ENCODE data around the gene UBXN11. TPM values are rescaled to one million over a fixed set of nuclear protein-coding genes. Genes with fewer than 3 reads are reported as not detected.

Gene UBXN11
- total and polyA plus RNA-seq, 2 donors, result 12.7 to 42.7 TPM

DNA sequence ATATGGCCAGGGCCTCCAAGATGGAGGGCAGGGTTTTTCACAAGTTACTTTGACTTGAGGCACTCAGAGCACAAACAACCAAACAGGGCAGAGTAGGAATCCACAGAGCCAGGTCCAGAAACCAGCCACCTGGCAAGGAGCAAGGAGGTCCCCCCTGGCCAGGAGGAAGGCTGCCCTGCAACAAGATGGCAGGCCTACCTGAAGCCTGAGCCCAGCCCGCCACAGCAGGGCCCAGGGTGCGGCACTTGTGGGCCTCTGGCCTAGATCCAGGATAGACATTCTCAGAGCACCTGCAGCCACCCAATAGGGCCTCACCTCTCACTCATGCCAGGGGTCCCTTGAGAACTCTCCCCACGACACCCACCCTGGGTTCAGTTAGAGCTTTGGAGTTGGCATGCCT is 15.0 kb downstream of the UBXN11 start:
- Histone ChIP-seq H3K4me3 (ENCODE audit: low read length in 2 of 2) (no peak overlapping the region), H3K4me1 (ENCODE audit: control insufficient read depth in 2 of 2, insufficient read depth in 2 of 2, low read length in 2 of 2) (peaks cover 56 to 66% of the 10 kb centered on the region in 2 donors), H3K9me3 (ENCODE audit: control insufficient read depth in 2 of 2, insufficient read depth in 1 of 2, low read length in 1 of 2) (peaks cover 0 to 18% of the 10 kb centered on the region in 2 donors), H3K36me3 (ENCODE audit: control insufficient read depth in 2 of 2, insufficient read depth in 2 of 2, low read length in 1 of 2) (peaks cover 5 to 27% of the 10 kb centered on the region in 2 donors), H3K27ac (ENCODE audit: low read depth in 1 of 2, low read length in 1 of 2) (peak overlapping the region; percentile 99), H3K27me3 (ENCODE audit: control insufficient read depth in 2 of 2, insufficient read depth in 1 of 2, low read length in 1 of 2) (no peaks in the 10 kb centered on the region)
- DNase-seq (ENCODE audit: low read depth in 6 of 9, low spot score in 9 of 9), result no peak
- 88% methylated on average over 3 of the region's 3 CpGs for WGBS

DNA sequence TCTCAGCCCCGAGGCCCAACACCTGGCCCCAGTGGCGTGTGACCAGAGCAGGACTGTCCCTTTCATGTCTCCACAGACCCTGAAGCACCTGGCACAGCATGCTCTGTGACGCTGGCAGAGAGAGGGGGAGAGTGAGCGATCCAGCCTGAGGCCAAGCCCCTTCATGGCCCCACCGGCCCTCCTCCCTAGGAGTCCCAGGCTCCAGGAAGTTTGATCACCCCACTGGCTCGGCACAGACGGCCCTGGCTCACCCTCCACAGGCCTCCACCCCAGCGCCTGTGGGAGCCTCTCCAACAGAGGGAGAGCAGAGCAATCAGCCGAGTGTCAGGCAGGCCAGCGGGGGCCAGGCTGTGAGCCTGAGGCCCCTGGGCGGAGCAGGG is 15.6 kb downstream of the UBXN11 start:
- peak overlapping the region; percentile 99 for H3K27ac ChIP-seq (ENCODE audit: low read depth in 1 of 2, low read length in 1 of 2)
- peak in 1 of 9 donors; percentile 44 for DNase-seq (ENCODE audit: low read depth in 6 of 9, low spot score in 9 of 9)
- 78% methylated on average over 11 of the region's 11 CpGs for WGBS
- H3K4me3 ChIP-seq (ENCODE audit: low read length in 2 of 2), result no peak overlapping the region
- H3K4me1 ChIP-seq (ENCODE audit: control insufficient read depth in 2 of 2, insufficient read depth in 2 of 2, low read length in 2 of 2), result peaks cover 60 to 71% of the 10 kb centered on the region in 2 donors
- H3K9me3 ChIP-seq (ENCODE audit: control insufficient read depth in 2 of 2, insufficient read depth in 1 of 2, low read length in 1 of 2), result peaks cover 0 to 18% of the 10 kb centered on the region in 2 donors
- H3K36me3 ChIP-seq (ENCODE audit: control insufficient read depth in 2 of 2, insufficient read depth in 2 of 2, low read length in 1 of 2), result peaks cover 5 to 22% of the 10 kb centered on the region in 2 donors
- H3K27me3 ChIP-seq (ENCODE audit: control insufficient read depth in 2 of 2, insufficient read depth in 1 of 2, low read length in 1 of 2), result no peaks in the 10 kb centered on the region

DNA sequence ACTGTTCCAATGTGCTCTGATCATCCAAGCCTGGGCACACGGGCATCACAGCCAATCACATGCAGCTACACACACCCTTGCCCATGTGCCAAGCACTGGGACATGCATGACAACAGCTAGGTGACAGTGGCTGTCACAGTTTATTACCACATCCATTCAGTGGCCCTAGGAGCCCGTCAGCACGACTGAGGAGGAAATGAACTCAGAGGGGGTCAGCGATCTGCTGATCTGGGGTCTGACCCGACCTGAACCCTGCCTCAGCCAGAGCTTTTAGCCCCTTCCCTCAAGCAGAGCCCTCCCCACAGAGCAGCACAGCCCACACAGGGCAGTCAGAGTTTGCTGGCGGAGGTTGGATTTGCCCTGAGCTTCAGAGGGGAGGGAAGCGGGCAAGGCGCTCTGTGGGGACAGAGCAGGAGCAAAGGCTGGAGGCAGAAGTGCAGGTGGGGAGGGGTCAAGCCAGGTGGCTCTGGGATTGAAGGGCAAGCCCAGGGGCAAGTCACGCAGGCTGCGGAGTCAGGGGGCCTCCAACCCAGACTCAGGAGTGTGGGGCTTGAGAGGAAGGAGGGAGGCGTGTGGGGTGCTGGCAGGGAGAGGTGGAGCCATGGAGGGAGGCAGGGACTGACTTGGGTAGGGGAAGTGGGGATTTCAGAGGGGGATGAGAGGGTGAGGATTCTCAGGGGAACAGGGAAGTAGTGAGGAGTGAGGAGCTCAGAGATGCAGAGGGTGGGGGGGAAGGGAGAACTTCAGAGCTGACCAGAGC is 16.1 kb downstream of the UBXN11 start:
- Histone ChIP-seq H3K36me3 (ENCODE audit: control insufficient read depth in 2 of 2, insufficient read depth in 2 of 2, low read length in 1 of 2) (peaks cover 5 to 18% of the 10 kb centered on the region in 2 donors), H3K27ac (ENCODE audit: low read depth in 1 of 2, low read length in 1 of 2) (peak overlapping the region; percentile 99), H3K4me1 (ENCODE audit: control insufficient read depth in 2 of 2, insufficient read depth in 2 of 2, low read length in 2 of 2) (peaks cover 66 to 77% of the 10 kb centered on the region in 2 donors), H3K4me3 (ENCODE audit: low read length in 2 of 2) (no peak overlapping the region), H3K9me3 (ENCODE audit: control insufficient read depth in 2 of 2, insufficient read depth in 1 of 2, low read length in 1 of 2) (peaks cover 0 to 18% of the 10 kb centered on the region in 2 donors), H3K27me3 (ENCODE audit: control insufficient read depth in 2 of 2, insufficient read depth in 1 of 2, low read length in 1 of 2) (no peaks in the 10 kb centered on the region)
- peak in 1 of 9 donors; percentile 64 for DNase-seq (ENCODE audit: low read depth in 6 of 9, low spot score in 9 of 9)
- WGBS, result 58% methylated on average over 11 of the region's 11 CpGs

DNA sequence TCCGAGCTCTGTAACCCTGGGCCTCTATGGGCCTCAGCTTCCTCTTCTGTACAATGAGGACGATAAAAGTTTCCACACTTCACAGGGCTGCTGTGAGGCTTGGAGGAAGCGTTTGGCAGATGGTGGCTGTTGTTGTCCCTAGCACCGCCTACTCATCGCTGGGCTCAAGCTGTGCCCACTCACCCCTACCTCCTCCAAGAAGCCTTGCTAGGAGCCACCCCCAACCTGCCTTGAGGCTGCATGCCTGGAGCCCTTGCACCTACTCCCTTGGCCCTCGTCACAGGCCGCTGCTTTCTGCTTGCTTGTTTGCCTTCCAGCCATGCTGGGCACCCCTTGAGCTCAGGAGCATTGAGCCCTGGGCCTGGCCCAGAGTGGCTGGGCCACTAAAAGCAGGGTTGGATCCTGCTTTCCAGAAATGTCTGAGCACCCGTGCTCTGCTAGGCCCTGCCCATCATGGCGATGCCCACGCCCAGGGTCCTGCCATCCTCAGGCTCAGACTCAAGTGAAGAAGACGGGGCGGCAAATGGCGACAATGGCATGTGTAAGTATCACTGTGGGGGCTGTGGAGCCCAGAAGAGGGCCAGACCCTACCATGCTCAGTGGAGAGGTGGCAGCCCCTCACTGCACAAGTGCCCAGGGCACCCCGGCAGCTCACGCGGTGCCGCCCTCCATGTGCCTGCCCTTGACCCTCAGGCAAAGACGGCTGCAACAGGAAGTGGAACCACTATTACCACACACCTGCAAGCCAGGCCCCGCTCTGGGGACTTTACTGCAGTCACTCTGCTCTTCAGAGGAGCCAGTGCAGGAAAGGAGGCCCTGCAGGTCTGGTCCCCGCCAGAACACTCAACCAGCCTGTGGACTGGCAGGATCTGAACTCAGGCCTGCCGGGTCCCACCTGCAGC is 17.0 kb downstream of the UBXN11 start:
- 33% methylated on average over 21 of the region's 21 CpGs for WGBS
- Histone ChIP-seq H3K27me3 (ENCODE audit: control insufficient read depth in 2 of 2, insufficient read depth in 1 of 2, low read length in 1 of 2) (no peaks in the 10 kb centered on the region), H3K4me3 (ENCODE audit: low read length in 2 of 2) (no peak overlapping the region), H3K36me3 (ENCODE audit: control insufficient read depth in 2 of 2, insufficient read depth in 2 of 2, low read length in 1 of 2) (peaks cover 5 to 19% of the 10 kb centered on the region in 2 donors), H3K9me3 (ENCODE audit: control insufficient read depth in 2 of 2, insufficient read depth in 1 of 2, low read length in 1 of 2) (peaks cover 0 to 18% of the 10 kb centered on the region in 2 donors), H3K27ac (ENCODE audit: low read depth in 1 of 2, low read length in 1 of 2) (peak overlapping the region; percentile 99), H3K4me1 (ENCODE audit: control insufficient read depth in 2 of 2, insufficient read depth in 2 of 2, low read length in 2 of 2) (peaks cover 74 to 86% of the 10 kb centered on the region in 2 donors)
- DNase-seq (ENCODE audit: low read depth in 6 of 9, low spot score in 9 of 9), result peak in 5 of 9 donors; percentile 63 to 89 (median 71)

DNA sequence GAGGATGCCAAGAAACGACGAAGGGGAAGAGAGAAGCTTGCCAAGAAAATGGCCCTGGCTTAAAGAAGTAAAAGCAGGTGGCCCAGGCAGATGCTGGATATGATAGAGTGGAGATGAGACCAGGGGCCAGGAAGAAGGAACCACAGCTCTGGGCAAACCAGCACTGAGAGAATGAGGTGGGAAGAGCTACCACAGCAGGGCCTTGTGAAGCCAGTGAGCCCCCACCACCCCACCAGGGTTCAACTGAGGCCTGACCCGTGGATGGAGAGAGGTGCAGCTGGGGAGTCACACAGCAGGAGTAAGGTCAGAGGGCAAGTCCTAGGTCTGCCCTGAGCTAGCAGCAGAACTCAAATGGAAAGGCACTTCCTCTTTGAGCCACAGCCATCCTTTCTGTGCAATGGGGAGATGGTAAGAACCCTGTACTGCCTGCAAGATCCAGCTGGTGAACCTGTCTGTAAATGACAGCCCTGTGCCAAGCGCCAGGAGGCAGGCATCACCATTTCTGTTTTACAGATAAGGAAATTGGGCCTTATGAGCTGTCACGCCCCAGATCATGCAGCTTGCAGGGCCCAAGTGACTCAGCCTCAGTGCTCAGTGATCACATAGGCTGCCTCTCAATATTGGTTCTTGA is 18.0 kb downstream of the UBXN11 start:
- no peaks in the 10 kb centered on the region for H3K27me3 ChIP-seq (ENCODE audit: control insufficient read depth in 2 of 2, insufficient read depth in 1 of 2, low read length in 1 of 2)
- H3K4me3 ChIP-seq (ENCODE audit: low read length in 2 of 2), result no peak overlapping the region
- peaks cover 83 to 95% of the 10 kb centered on the region in 2 donors for H3K4me1 ChIP-seq (ENCODE audit: control insufficient read depth in 2 of 2, insufficient read depth in 2 of 2, low read length in 2 of 2)
- 14% methylated on average over 5 of the region's 5 CpGs for WGBS
- peak overlapping the region; percentile 99 for H3K27ac ChIP-seq (ENCODE audit: low read depth in 1 of 2, low read length in 1 of 2)
- DNase-seq (ENCODE audit: low read depth in 6 of 9, low spot score in 9 of 9), result peak in 3 of 9 donors; percentile 54 to 76 (median 58)
- H3K9me3 ChIP-seq (ENCODE audit: control insufficient read depth in 2 of 2, insufficient read depth in 1 of 2, low read length in 1 of 2), result peaks cover 0 to 18% of the 10 kb centered on the region in 2 donors
- H3K36me3 ChIP-seq (ENCODE audit: control insufficient read depth in 2 of 2, insufficient read depth in 2 of 2, low read length in 1 of 2), result peaks cover 3 to 24% of the 10 kb centered on the region in 2 donors

DNA sequence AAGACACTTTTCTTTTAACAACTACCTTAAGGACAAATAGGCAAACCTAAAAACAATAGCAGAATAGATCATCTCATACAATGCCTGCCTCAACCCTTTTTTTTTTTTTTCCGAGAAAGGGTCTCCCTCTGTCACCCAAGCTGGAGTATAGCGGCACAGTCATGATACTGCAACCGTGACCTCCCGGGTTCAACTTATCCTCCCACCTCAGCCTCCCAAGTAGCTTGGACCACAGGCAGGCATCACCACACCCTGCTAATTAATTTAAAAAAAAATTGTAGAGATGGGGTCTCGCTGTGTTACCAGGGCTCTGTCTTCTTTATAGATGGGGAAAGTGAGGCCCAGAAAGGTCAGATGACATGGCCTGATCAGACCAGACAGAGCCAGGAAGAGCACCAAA is 18.6 kb downstream of the UBXN11 start:
- peaks cover 0 to 18% of the 10 kb centered on the region in 2 donors for H3K9me3 ChIP-seq (ENCODE audit: control insufficient read depth in 2 of 2, insufficient read depth in 1 of 2, low read length in 1 of 2)
- H3K36me3 ChIP-seq (ENCODE audit: control insufficient read depth in 2 of 2, insufficient read depth in 2 of 2, low read length in 1 of 2), result peaks cover 5 to 23% of the 10 kb centered on the region in 2 donors
- DNase-seq (ENCODE audit: low read depth in 6 of 9, low spot score in 9 of 9), result no peak
- no peaks in the 10 kb centered on the region for H3K27me3 ChIP-seq (ENCODE audit: control insufficient read depth in 2 of 2, insufficient read depth in 1 of 2, low read length in 1 of 2)
- peaks cover 83 to 97% of the 10 kb centered on the region in 2 donors for H3K4me1 ChIP-seq (ENCODE audit: control insufficient read depth in 2 of 2, insufficient read depth in 2 of 2, low read length in 2 of 2)
- peak overlapping the region in 1 of 2 donors; percentile 4 for H3K4me3 ChIP-seq (ENCODE audit: low read length in 2 of 2)
- WGBS, result 28% methylated on average over 5 of the region's 5 CpGs
- peak overlapping the region; percentile 99 for H3K27ac ChIP-seq (ENCODE audit: low read depth in 1 of 2, low read length in 1 of 2)

DNA sequence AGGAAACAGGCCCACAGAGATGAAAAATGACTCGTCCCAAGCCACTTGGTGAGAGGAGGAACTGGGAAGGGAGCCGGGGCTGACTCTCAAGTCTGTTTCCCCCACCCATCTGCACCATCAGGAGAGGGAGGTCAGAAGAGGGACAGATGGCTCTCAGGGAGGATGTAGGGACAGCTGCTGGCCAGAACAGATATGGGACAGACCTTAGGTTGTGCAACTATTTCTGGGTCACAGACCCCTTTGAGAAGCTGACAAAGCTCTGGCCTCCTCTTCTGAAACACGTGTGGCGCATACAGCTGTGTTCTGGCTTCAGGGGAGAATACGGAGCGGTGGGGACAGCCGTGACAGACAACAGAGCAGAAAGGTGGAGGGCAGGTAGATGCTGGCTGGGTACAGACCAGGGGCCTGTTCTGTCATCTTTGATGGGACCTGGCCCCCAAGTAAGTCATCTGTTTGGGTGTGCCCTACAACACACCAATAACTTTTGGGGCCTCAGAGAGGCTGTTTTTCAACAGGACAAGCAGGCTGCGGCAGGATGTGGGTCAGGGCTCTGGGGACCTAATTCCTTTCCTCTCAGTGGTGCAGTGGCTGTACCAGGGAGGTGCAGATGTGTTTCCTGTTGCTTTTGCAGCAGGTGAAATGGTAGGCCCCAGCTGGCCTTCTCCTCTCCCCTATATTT is 19.3 kb downstream of the UBXN11 start:
- peaks cover 82 to 98% of the 10 kb centered on the region in 2 donors for H3K4me1 ChIP-seq (ENCODE audit: control insufficient read depth in 2 of 2, insufficient read depth in 2 of 2, low read length in 2 of 2)
- no peaks in the 10 kb centered on the region for H3K27me3 ChIP-seq (ENCODE audit: control insufficient read depth in 2 of 2, insufficient read depth in 1 of 2, low read length in 1 of 2)
- peak overlapping the region; percentile 4 to 30 for H3K4me3 ChIP-seq (ENCODE audit: low read length in 2 of 2)
- peak overlapping the region; percentile 99 for H3K27ac ChIP-seq (ENCODE audit: low read depth in 1 of 2, low read length in 1 of 2)
- 10% methylated on average over 8 of the region's 8 CpGs for WGBS
- peaks cover 10 to 28% of the 10 kb centered on the region in 2 donors for H3K36me3 ChIP-seq (ENCODE audit: control insufficient read depth in 2 of 2, insufficient read depth in 2 of 2, low read length in 1 of 2)
- DNase-seq (ENCODE audit: low read depth in 6 of 9, low spot score in 9 of 9), result peak in 6 of 9 donors; percentile 56 to 93 (median 80)
- peaks cover 0 to 18% of the 10 kb centered on the region in 2 donors for H3K9me3 ChIP-seq (ENCODE audit: control insufficient read depth in 2 of 2, insufficient read depth in 1 of 2, low read length in 1 of 2)

DNA sequence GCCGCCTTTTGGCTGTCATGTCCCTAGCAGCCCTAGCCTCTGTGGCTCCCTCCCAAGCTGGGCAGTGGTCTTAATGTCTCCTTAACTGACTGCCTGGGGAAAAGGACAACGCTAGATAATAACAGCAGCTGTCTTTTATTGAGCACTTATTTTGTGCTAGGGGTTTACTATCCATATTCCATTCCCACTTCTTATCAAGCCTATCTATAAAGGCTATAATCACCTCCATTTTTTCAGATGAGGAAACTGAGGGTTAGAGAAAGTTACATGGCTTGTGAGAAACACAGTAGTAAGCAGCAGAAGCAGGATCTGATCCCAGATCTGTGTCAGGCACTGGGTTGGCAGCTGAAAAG is 20.4 kb downstream of the UBXN11 start:
- 95% methylated on average over 2 of the region's 2 CpGs for WGBS

More for the DNA sequence above, 20.4 kb downstream of the UBXN11 start:
- DNase-seq (ENCODE audit: low read depth in 6 of 9, low spot score in 9 of 9), result no peak
- Histone ChIP-seq H3K27ac (ENCODE audit: low read depth in 1 of 2, low read length in 1 of 2) (peak overlapping the region; percentile 82 to 99), H3K27me3 (ENCODE audit: control insufficient read depth in 2 of 2, insufficient read depth in 1 of 2, low read length in 1 of 2) (no peaks in the 10 kb centered on the region), H3K4me3 (ENCODE audit: low read length in 2 of 2) (no peak overlapping the region), H3K9me3 (ENCODE audit: control insufficient read depth in 2 of 2, insufficient read depth in 1 of 2, low read length in 1 of 2) (peaks cover 0 to 9% of the 10 kb centered on the region in 2 donors), H3K4me1 (ENCODE audit: control insufficient read depth in 2 of 2, insufficient read depth in 2 of 2, low read length in 2 of 2) (peaks cover 81 to 96% of the 10 kb centered on the region in 2 donors), H3K36me3 (ENCODE audit: control insufficient read depth in 2 of 2, insufficient read depth in 2 of 2, low read length in 1 of 2) (peaks cover 19 to 31% of the 10 kb centered on the region in 2 donors)
